CD14-positive monocyte (primary cell): Measurements from ENCODE around the gene HSD17B4. TPM values are rescaled to one million over a fixed set of nuclear protein-coding genes. Genes with fewer than 3 reads are reported as not detected.

Experiments
- DNase-seq, 3 donors: peaks; one replicate each; pipeline ENCODE4 v3.0.0-alpha.2; 2011 to 2022
- H2AFZ ChIP-seq: 2 replicates; pipeline ENCODE4 v1.6.0; 2012; ENCODE audit warnings: mild to moderate bottlenecking, low read depth, low read length, inconsistent platforms; ENCODE audit not compliant: insufficient read depth, poor library complexity, severe bottlenecking
- H3K27ac ChIP-seq, 2 donors: 1 replicate in 1 of 2; 2 replicates in 1 of 2; pipeline ENCODE4 v1.5.1; 2012 to 2013; ENCODE audit warnings: low read length in 2 of 2, control low read depth in 1 of 2, inconsistent platforms in 1 of 2, low read depth in 1 of 2, mild to moderate bottlenecking in 1 of 2
- H3K27me3 ChIP-seq, 2 donors: one replicate each; pipeline versions ENCODE4 v1.6.0 to v1.6.1; 2011 to 2013; ENCODE audit warnings: low read length in 2 of 2; ENCODE audit not compliant: control insufficient read depth in 2 of 2, insufficient read depth in 2 of 2
- H3K36me3 ChIP-seq, 2 donors: replicated peaks in 1 of 2; 1 replicate in 1 of 2; 2 replicates in 1 of 2; pipeline versions ENCODE4 v1.5.1 to v1.6.1; 2012 to 2013; ENCODE audit warnings: low read length in 2 of 2, control low read depth in 1 of 2, inconsistent platforms in 1 of 2, mild to moderate bottlenecking in 1 of 2; ENCODE audit not compliant: insufficient read depth in 2 of 2, control insufficient read depth in 1 of 2
- H3K4me1 ChIP-seq, 2 donors: 1 replicate in 1 of 2; 2 replicates in 1 of 2; pipeline versions ENCODE4 v1.5.1 to v1.6.1; 2012 to 2013; ENCODE audit warnings: low read length in 2 of 2, control low read depth in 1 of 2, inconsistent platforms in 1 of 2, mild to moderate bottlenecking in 1 of 2, moderate library complexity in 1 of 2; ENCODE audit not compliant: insufficient read depth in 2 of 2, control insufficient read depth in 1 of 2
- H3K4me2 ChIP-seq: replicated peaks from 2 replicates; pipeline ENCODE3; 2012; ENCODE audit warnings: low read length, moderate library complexity, mild to moderate bottlenecking; ENCODE audit not compliant: poor library complexity, severe bottlenecking; ENCODE audit errors: extremely low read depth
- H3K4me3 ChIP-seq, 3 experiments: fragments of 200-600 bp in 1 of 3; sonication (generic) in 1 of 3; replicated peaks in 1 of 3; 1 replicate in 2 of 3; 2 replicates in 1 of 3; pipeline ENCODE4 v1.5.1; 2011 to 2013; ENCODE audit warnings: low read length in 3 of 3, mild to moderate bottlenecking in 3 of 3, control low read depth in 2 of 3, low read depth in 2 of 3, inconsistent platforms in 1 of 3, moderate library complexity in 1 of 3
- H3K79me2 ChIP-seq: 2 replicates; pipeline ENCODE4 v1.6.0; 2012; ENCODE audit warnings: mild to moderate bottlenecking, control low read depth, inconsistent platforms, low read length, moderate library complexity; ENCODE audit not compliant: insufficient read depth
- H3K9ac ChIP-seq: 2 replicates; pipeline ENCODE4 v1.6.0; 2017; ENCODE audit warnings: low read length, mild to moderate bottlenecking; ENCODE audit not compliant: insufficient read depth, poor library complexity, severe bottlenecking
- H3K9me3 ChIP-seq, 2 donors: replicated peaks in 1 of 2; 1 replicate in 1 of 2; 2 replicates in 1 of 2; pipeline versions ENCODE4 v1.5.1 to v1.6.1; 2012 to 2013; ENCODE audit warnings: low read length in 2 of 2, control low read depth in 1 of 2; ENCODE audit not compliant: control insufficient read depth in 1 of 2, insufficient read depth in 1 of 2
- H4K20me1 ChIP-seq: 2 replicates; pipeline ENCODE4 v1.6.0; 2012; ENCODE audit warnings: mild to moderate bottlenecking, low read length, control low read depth, moderate library complexity; ENCODE audit not compliant: insufficient read depth
- H3K27ac Mint-ChIP-seq, 7 donors: one replicate each; pipeline ENCODE4 v1.8.0; 2020; ENCODE audit warnings: mild to moderate bottlenecking in 7 of 7, mixed read lengths in 7 of 7, moderate library complexity in 6 of 7, inconsistent platforms in 2 of 7
- H3K27me3 Mint-ChIP-seq, 3 donors: one replicate each; pipeline ENCODE4 v1.8.0; 2021 to 2022; ENCODE audit warnings: low read depth in 3 of 3, mild to moderate bottlenecking in 3 of 3, mixed read lengths in 3 of 3, moderate library complexity in 3 of 3, inconsistent platforms in 1 of 3
- H3K36me3 Mint-ChIP-seq, 2 donors: one replicate each; pipeline ENCODE4 v1.8.0; 2020; ENCODE audit warnings: mixed read lengths in 2 of 2, inconsistent platforms in 1 of 2, mild to moderate bottlenecking in 1 of 2
- H3K4me1 Mint-ChIP-seq: one replicate; pipeline ENCODE4 v1.8.0; 2020; ENCODE audit warnings: mild to moderate bottlenecking, mixed read lengths
- H3K4me3 Mint-ChIP-seq, 2 donors: one replicate each; pipeline ENCODE4 v1.8.0; 2020; ENCODE audit warnings: mild to moderate bottlenecking in 2 of 2, mixed read lengths in 2 of 2, moderate library complexity in 1 of 2
- H3K9me3 Mint-ChIP-seq, 7 donors: one replicate each; pipeline ENCODE4 v1.8.0; 2020 to 2022; ENCODE audit warnings: mixed read lengths in 7 of 7, mild to moderate bottlenecking in 6 of 7, moderate library complexity in 6 of 7, inconsistent platforms in 2 of 7
- WGBS: methylation state at CpG from one replicate; pipeline ENCODE4 v1.1.5; 2013; ENCODE audit warnings: missing lambda C conversion rate; ENCODE audit not compliant: insufficient coverage; 5-methylcytosine and 5-hydroxymethylcytosine counted together
- intact Hi-C, 2 donors: fragments of 100-400 bp; cut with micrococcal nuclease; formaldehyde crosslinking; loops; one replicate each; pipeline versions ENCODE4 v1.15.0 to v1.15.1; 2023
- polyA plus RNA-seq, 3 donors: library from polyadenylated mRNA; depleted of rRNA in 1 of 3; unstranded in 2 of 3; stranded (reverse) in 1 of 3; fragments of 300-500 nt in 2 of 3; fragments of >200 nt in 1 of 3; fragmentation: Illumina TruSeq in 2 of 3; gene quantifications; 1 replicate in 2 of 3; 2 replicates in 1 of 3; pipeline ENCODE4 v1.2.3, GENCODE V29; 2012 to 2021
- TF ChIP-seq, protein P1 (sequence below): fragments of 200-600 bp; IDR thresholded peaks from one replicate; pipeline ENCODE4 v1.8.0; 2022; ENCODE audit warnings: antibody characterized with exemption, mild to moderate bottlenecking

Gene HSD17B4
- polyA plus RNA-seq, 3 donors: 78.2 to 167 (median 158) TPM

DNA sequence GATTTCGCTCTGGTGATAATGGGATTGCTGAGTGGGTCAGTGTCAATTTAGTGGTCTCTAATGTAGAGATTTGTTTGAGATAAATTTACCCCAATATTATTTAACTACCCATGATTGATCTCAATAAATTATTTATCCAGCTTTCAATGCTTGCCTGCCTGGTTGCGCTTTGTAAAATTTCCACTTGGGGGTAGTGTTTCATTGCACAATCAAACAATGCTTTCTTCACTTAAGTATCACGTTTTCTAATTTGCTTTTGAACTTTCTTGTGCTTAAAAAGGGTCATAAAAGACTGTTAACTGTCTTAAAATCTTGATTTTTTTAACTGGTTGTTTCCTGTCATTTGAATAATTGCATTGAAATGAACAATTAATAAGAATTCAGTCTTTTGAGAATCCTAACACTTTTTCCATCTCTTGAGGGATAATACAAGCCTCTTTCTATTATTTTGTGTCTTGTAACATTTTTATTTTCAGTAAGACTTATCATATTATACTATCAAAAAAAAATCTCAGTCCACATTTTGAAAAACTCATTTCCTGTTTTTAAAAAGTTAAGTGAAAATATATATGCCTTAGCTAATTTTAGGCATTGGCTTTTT, 18.7 kb downstream of the HSD17B4 start:
- Histone ChIP-seq H3K4me2 (no peak overlapping the region), H3K9ac (no peak overlapping the region), H3K36me3 (peaks cover 24 to 60% of the 10 kb centered on the region in 2 donors), H4K20me1 (peaks cover 8% of the 10 kb centered on the region), H3K79me2 (peaks cover 33% of the 10 kb centered on the region), H3K4me3 (no peak overlapping the region), H2AFZ (no peak overlapping the region), H3K27ac (no peak overlapping the region), H3K4me1 (peaks cover 5 to 7% of the 10 kb centered on the region in 2 donors), H3K27me3 (no peaks in the 10 kb centered on the region), H3K9me3 (peaks cover 13 to 20% of the 10 kb centered on the region in 2 donors)
- Mint-ChIP-seq H3K4me1 (peaks cover 13% of the 10 kb centered on the region), H3K4me3 (no peak overlapping the region), H3K27me3 (no peaks in the 10 kb centered on the region), H3K36me3 (peaks cover 51 to 73% of the 10 kb centered on the region in 2 donors), H3K27ac (peak overlapping the region in 2 of 7 donors; percentile 5 to 33), H3K9me3 (peaks cover 16 to 32% (median 19%) of the 10 kb centered on the region in 7 donors)
- DNase-seq: no peak
- TF ChIP-seq, protein P1, sequence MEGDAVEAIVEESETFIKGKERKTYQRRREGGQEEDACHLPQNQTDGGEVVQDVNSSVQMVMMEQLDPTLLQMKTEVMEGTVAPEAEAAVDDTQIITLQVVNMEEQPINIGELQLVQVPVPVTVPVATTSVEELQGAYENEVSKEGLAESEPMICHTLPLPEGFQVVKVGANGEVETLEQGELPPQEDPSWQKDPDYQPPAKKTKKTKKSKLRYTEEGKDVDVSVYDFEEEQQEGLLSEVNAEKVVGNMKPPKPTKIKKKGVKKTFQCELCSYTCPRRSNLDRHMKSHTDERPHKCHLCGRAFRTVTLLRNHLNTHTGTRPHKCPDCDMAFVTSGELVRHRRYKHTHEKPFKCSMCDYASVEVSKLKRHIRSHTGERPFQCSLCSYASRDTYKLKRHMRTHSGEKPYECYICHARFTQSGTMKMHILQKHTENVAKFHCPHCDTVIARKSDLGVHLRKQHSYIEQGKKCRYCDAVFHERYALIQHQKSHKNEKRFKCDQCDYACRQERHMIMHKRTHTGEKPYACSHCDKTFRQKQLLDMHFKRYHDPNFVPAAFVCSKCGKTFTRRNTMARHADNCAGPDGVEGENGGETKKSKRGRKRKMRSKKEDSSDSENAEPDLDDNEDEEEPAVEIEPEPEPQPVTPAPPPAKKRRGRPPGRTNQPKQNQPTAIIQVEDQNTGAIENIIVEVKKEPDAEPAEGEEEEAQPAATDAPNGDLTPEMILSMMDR: peak; percentile 70
- intact Hi-C loops: no loop called here
- WGBS: no CpG with 5 or more reads among the region's 3 CpGs

DNA sequence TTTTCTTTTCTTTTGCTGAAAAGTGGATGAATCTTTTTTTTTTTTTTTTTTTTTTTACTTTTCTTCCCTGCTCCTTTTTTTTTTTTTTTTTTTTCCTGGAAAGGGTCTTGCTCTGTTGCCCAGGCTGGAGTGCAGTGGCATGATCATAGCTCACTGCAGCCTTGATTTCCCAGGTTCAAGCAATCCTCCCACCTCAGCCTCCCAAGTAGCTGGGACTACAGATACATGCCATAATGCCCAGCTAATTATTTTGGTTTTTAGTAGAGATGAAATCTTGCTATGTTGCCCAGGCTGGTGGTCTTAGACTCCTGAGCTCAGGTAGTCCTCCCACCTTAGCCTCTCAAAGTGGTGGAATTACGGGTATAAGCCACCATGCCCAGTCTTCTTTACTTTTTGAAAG, 20.9 kb downstream of the HSD17B4 start:
- Histone ChIP-seq H3K79me2 (peaks cover 17% of the 10 kb centered on the region), H3K27me3 (no peaks in the 10 kb centered on the region), H3K36me3 (peaks cover 43 to 76% of the 10 kb centered on the region in 2 donors), H3K4me2 (no peak overlapping the region), H2AFZ (no peak overlapping the region), H3K4me3 (no peak overlapping the region), H3K9ac (no peak overlapping the region), H3K27ac (no peak overlapping the region), H4K20me1 (peaks cover 8% of the 10 kb centered on the region), H3K4me1 (peaks cover 5 to 7% of the 10 kb centered on the region in 2 donors), H3K9me3 (peaks cover 6 to 13% of the 10 kb centered on the region in 2 donors)
- TF ChIP-seq, protein P1: no peak
- no peak overlapping the region for H3K27ac Mint-ChIP-seq
- H3K27me3 Mint-ChIP-seq: no peaks in the 10 kb centered on the region
- H3K9me3 Mint-ChIP-seq: peaks cover 5 to 17% (median 12%) of the 10 kb centered on the region in 7 donors
- no peak overlapping the region for H3K4me3 Mint-ChIP-seq
- intact Hi-C loops: no loop called here
- DNase-seq: no peak
- peaks cover 13% of the 10 kb centered on the region for H3K4me1 Mint-ChIP-seq
- no CpG with 5 or more reads among the region's 1 CpG for WGBS
- peaks cover 60 to 75% of the 10 kb centered on the region in 2 donors for H3K36me3 Mint-ChIP-seq
